GM12878 (cell line): ENCODE results near the gene HEPACAM. TPM values are rescaled to one million over a fixed set of nuclear protein-coding genes. Genes with fewer than 3 reads are reported as not detected.

Experiments
- ATAC-seq: fragments of 200-7000 bp; cut with Tn5 transposase; 3 replicates; pipeline ENCODE4 v1.9.1; 2020; ENCODE audit warnings: mild to moderate bottlenecking, moderate library complexity
- BruUV-seq: library from RNA; stranded (reverse); fragments of 400-500 nt; replicated peaks from 2 replicates; lab custom pipeline; 2021; lab: Mats Ljungman, UMichigan
- CTCF ChIA-PET: fragments of 300-600 bp; sonication (Branson Sonifier 250); formaldehyde crosslinking; extraction: SDS; loops from one replicate; lab custom pipeline; 2021; ENCODE audit warnings: inconsistent platforms; lab: Yijun Ruan, JAX
- POLR2A ChIA-PET: fragments of 350-600 bp; formaldehyde crosslinking; extraction: SDS; loops from one replicate; lab custom pipeline; 2021; ENCODE audit warnings: inconsistent platforms; lab: Charles Lee
- RAD21 ChIA-PET: fragments of 300-600 bp; sonication (Branson Sonifier 250); formaldehyde crosslinking; loops from one replicate; lab custom pipeline; 2023; ENCODE audit warnings: antibody characterized with exemption; ENCODE audit not compliant: unreplicated experiment; lab: Charles Lee
- SMC1A ChIA-PET: fragments of 300-600 bp; sonication (Branson Sonifier 250); formaldehyde crosslinking; loops from one replicate; lab custom pipeline; 2023; ENCODE audit not compliant: unreplicated experiment, uncharacterized antibody; lab: Charles Lee
- DNase-seq: peaks from one replicate; pipeline ENCODE4 v3.0.0-alpha.2; 2011; ENCODE audit warnings: low read depth, low spot score
- FAIRE-seq: peaks from 3 replicates; lab custom pipeline; 2011; peaks lifted over from hg19 to GRCh38; lab: Jason Lieb, UNC
- H2AFZ ChIP-seq: 2 replicates; pipeline ENCODE4 v1.6.0; 2011; ENCODE audit warnings: low read depth, low read length, control low read depth; ENCODE audit not compliant: control insufficient read depth
- H3K27ac ChIP-seq: 2 replicates; pipeline ENCODE4 v1.5.1; 2011; ENCODE audit warnings: control low read depth; ENCODE audit not compliant: control insufficient read depth, insufficient read depth
- H3K27me3 ChIP-seq, 2 experiments: replicated peaks in 1 of 2; 2 replicates each; pipeline versions ENCODE4 v1.6.0 to v1.6.1; 2011; ENCODE audit warnings: low read length in 1 of 2; ENCODE audit not compliant: control insufficient read depth in 2 of 2, insufficient read depth in 2 of 2
- H3K36me3 ChIP-seq, 2 experiments: 2 replicates each; pipeline ENCODE4 v1.5.1; 2011; ENCODE audit warnings: low read length in 1 of 2; ENCODE audit not compliant: control insufficient read depth in 2 of 2, insufficient read depth in 2 of 2
- H3K4me1 ChIP-seq: 2 replicates; pipeline ENCODE4 v1.6.1; 2011; ENCODE audit warnings: mild to moderate bottlenecking, low read length, moderate library complexity, mixed read lengths; ENCODE audit not compliant: control insufficient read depth, insufficient read depth
- H3K4me2 ChIP-seq: 2 replicates; pipeline ENCODE4 v1.6.0; 2011; ENCODE audit warnings: control low read depth; ENCODE audit not compliant: control insufficient read depth, insufficient read depth
- H3K4me3 ChIP-seq: fragments of 200-600 bp; sonication (generic); 2 replicates; pipeline ENCODE4 v1.5.1; 2016
- H3K79me2 ChIP-seq: 2 replicates; pipeline ENCODE4 v1.6.0; 2011; ENCODE audit warnings: low read length; ENCODE audit not compliant: control insufficient read depth, insufficient read depth
- H3K9ac ChIP-seq: 2 replicates; pipeline ENCODE4 v1.8.0; 2011; ENCODE audit warnings: low read length, control low read depth, mixed read lengths; ENCODE audit not compliant: control insufficient read depth, insufficient read depth
- H3K9me3 ChIP-seq: replicated peaks from 3 replicates; pipeline ENCODE4 v1.5.1; 2011; ENCODE audit warnings: mild to moderate bottlenecking, low read length; ENCODE audit not compliant: control insufficient read depth, insufficient read depth
- H4K20me1 ChIP-seq: 2 replicates; pipeline ENCODE4 v1.6.0; 2011; ENCODE audit not compliant: control insufficient read depth, insufficient read depth
- BCL11A ChIP-seq: IDR thresholded peaks from 2 replicates; pipeline ENCODE4 v1.6.1; 2011; ENCODE audit warnings: low read depth, low read length
- EP300 ChIP-seq, 2 experiments: fragments of 150-350 bp in 1 of 2; IDR thresholded peaks; 2 replicates each; pipeline ENCODE4 v1.6.1; 2011 to 2012; ENCODE audit warnings: low read depth in 2 of 2, low read length in 2 of 2, borderline replicate concordance in 1 of 2, improper control_type of control experiment in 1 of 2, inconsistent platforms in 1 of 2; ENCODE audit not compliant: control insufficient read depth in 1 of 2
- FOXK2 ChIP-seq: fragments of 450-650 bp; IDR thresholded peaks from 2 replicates; pipeline ENCODE4 v1.6.1; 2017; ENCODE audit warnings: mild to moderate bottlenecking, moderate library complexity
- GABPA ChIP-seq: IDR thresholded peaks from 2 replicates; pipeline ENCODE4 v1.6.1; 2014; ENCODE audit warnings: antibody characterized with exemption, low read depth, mild to moderate bottlenecking, inconsistent platforms
- JUND ChIP-seq: IDR thresholded peaks from 2 replicates; pipeline ENCODE4 v1.6.1; 2012; ENCODE audit warnings: low read depth, mild to moderate bottlenecking, low read length, improper control_type of control experiment, moderate library complexity
- KAT2A ChIP-seq: conservative IDR thresholded peaks from 2 replicates; pipeline ENCODE4 v1.6.1; 2011; ENCODE audit warnings: low read depth, low read length; ENCODE audit not compliant: control insufficient read depth
- LARP7 ChIP-seq: fragments of 450-650 bp; IDR thresholded peaks from 2 replicates; pipeline ENCODE4 v1.6.1; 2017; ENCODE audit warnings: mild to moderate bottlenecking
- MTA2 ChIP-seq: fragments of 450-650 bp; IDR thresholded peaks from 2 replicates; pipeline ENCODE4 v1.6.1; 2016; ENCODE audit warnings: low read depth, mild to moderate bottlenecking, moderate library complexity
- PML ChIP-seq: IDR thresholded peaks from 2 replicates; pipeline ENCODE4 v1.6.1; 2012; ENCODE audit warnings: low read length, inconsistent platforms
- RELA ChIP-seq: fragments of 450-650 bp; IDR thresholded peaks from 2 replicates; pipeline ENCODE4 v1.8.0; 2014; ENCODE audit warnings: borderline replicate concordance; ENCODE audit not compliant: partially characterized antibody
- SIN3A ChIP-seq: IDR thresholded peaks from 2 replicates; pipeline ENCODE4 v1.6.1; 2012; ENCODE audit warnings: low read depth, low read length, improper control_type of control experiment
- SKIL ChIP-seq: fragments of 450-650 bp; IDR thresholded peaks from 2 replicates; pipeline ENCODE4 v1.6.1; 2017; ENCODE audit warnings: mild to moderate bottlenecking, low read depth, inconsistent platforms; ENCODE audit not compliant: poor library complexity, severe bottlenecking
- STAT1 ChIP-seq: fragments of 450-650 bp; conservative IDR thresholded peaks from 2 replicates; pipeline ENCODE4 v1.6.1; 2014; ENCODE audit warnings: antibody characterized with exemption, mild to moderate bottlenecking
- YY1 ChIP-seq: IDR thresholded peaks from 2 replicates; pipeline ENCODE4 v1.6.1; 2011; ENCODE audit warnings: low read depth, mild to moderate bottlenecking, low read length
- ZNF384 ChIP-seq: IDR thresholded peaks from 2 replicates; pipeline ENCODE4 v1.6.1; 2012; ENCODE audit warnings: low read depth, mild to moderate bottlenecking, low read length, improper control_type of control experiment, borderline replicate concordance
- WGBS: methylation state at CpG from one replicate; pipeline ENCODE4 v1.1.6; 2016; ENCODE audit warnings: low lambda C conversion rate; ENCODE audit not compliant: insufficient replicate concordance, insufficient coverage; ENCODE audit errors: missing lambda C conversion rate; 5-methylcytosine and 5-hydroxymethylcytosine counted together
- in situ Hi-C: fragments of 300-500 bp; cut with MboI; formaldehyde crosslinking; loops from 9 replicates; pipeline ENCODE4 v1.14.3; 2018; ENCODE audit warnings: mixed read lengths
- intact Hi-C: fragments of 100-400 bp; cut with micrococcal nuclease; formaldehyde crosslinking; loops from one replicate; pipeline ENCODE4 v1.14.2; 2022; ENCODE audit not compliant: unreplicated experiment
- polyA plus RNA-seq, 11 experiments: library from polyadenylated mRNA; depleted of rRNA in 4 of 11; unstranded in 6 of 11; stranded (reverse) in 5 of 11; fragments of >200 nt; fragmentation: Nextera tagmentation in 4 of 11; fragmentation: Illumina TruSeq in 1 of 11; extraction: Ambion mirVana in 4 of 11; extraction: Trizol in 1 of 11; gene quantifications; 1 replicate in 1 of 11; 2 replicates in 10 of 11; pipeline versions ENCODE4 v1.2.1 to v1.2.3, GENCODE V29; 2011 to 2016; ENCODE audit warnings: inconsistent platforms in 2 of 11, missing spikeins in 2 of 11, low read depth in 1 of 11
- total RNA-seq, 4 experiments: library from RNA; depleted of rRNA in 3 of 4; stranded (reverse); fragments of >200 nt in 3 of 4; fragmentation: Illumina TruSeq in 1 of 4; extraction: Trizol in 1 of 4; gene quantifications; 2 replicates each; pipeline versions ENCODE4 v1.2.1 to v1.2.3, GENCODE V29; 2013 to 2021

Gene HEPACAM
- total and polyA plus RNA-seq, 10 of the 15 experiments (the other 5 are each of a cell fraction or from before 2014, with no cell fraction given): 0.03 TPM; not detected in 9

- ChIA-PET SMC1A (no interaction called here), RAD21 (no interaction called here), POLR2A (no interaction called here), CTCF (interaction anchor here (0.8 kb wide), 1 partner anchor 239 kb away, joined by 3 read pairs; no protein-coding TSS in a partner anchor)
- in situ Hi-C loops: no loop called here
- Histone ChIP-seq H3K79me2 (no peaks in the 10 kb centered on the region), H3K4me1 (no peaks in the 10 kb centered on the region), H4K20me1 (no peaks in the 10 kb centered on the region), H3K36me3 (no peaks in the 10 kb centered on the region), H3K4me3 (no peak overlapping the region), H3K27ac (no peak overlapping the region), H3K9me3 (no peaks in the 10 kb centered on the region), H3K9ac (no peak overlapping the region), H3K27me3 (peaks cover 18 to 26% of the 10 kb centered on the region in 2 experiments), H2AFZ (no peak overlapping the region), H3K4me2 (no peak overlapping the region)
- intact Hi-C loops: loop anchor here (5.0 kb wide), 1 partner anchor 468 kb away; no protein-coding TSS in a partner anchor
- BruUV-seq: no TSS peak
- no peak for FAIRE-seq
- TF ChIP-seq SIN3A (no peak), GABPA (no peak), JUND (no peak), EP300 (IDR thresholded peaks at IDR 0.05; ENCODE audit: borderline replicate concordance in 1 of 2, control insufficient read depth in 1 of 2, low read depth in 2 of 2, low read length in 2 of 2) (no peak), KAT2A (no peak), SKIL (no peak), LARP7 (no peak), PML (no peak), BCL11A (no peak), FOXK2 (no peak), MTA2 (no peak), ZNF384 (no peak), RELA (no peak), YY1 (no peak), STAT1 (no peak)
- ATAC-seq: no peak
- DNase-seq: no peak
- 45% methylated on average over 14 of the region's 14 CpGs for WGBS
These were observed 65.9 kb downstream of the HEPACAM start for GRCh38 chr11:124869856-124870387.
